Measurements from ENCODE around the gene CCDC88B. TPM values are rescaled to one million over a fixed set of nuclear protein-coding genes. Genes with fewer than 3 reads are reported as not detected.

Gene CCDC88B
- total and polyA plus RNA-seq, 2 experiments from 2014 or later, result 6.8 to 12.1 TPM

DNA sequence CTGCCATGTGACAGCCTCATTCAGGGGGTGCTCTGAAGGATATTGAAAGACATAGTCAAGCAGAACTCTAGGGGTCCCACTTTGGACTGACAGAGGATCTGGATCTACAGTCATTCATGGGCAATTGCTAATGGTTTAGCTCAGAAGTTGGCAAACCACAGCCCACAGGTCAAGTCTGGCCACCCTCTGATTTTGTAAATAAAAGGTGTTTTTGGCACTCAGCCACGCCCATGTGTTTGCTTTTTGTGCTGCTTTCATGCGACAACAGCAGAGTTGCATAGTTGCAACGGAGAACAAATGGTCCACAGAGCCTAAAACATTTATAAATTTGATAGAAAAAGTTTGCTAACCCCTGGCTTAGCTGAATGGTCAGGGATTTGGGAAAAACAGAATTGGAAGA is 60.7 kb downstream of the CCDC88B start:
- H3K36me3 Mint-ChIP-seq (ENCODE audit: low read depth), result peaks cover 2% of the 10 kb centered on the region; the same call in 1 of the 3 replicates
- H3K4me3 ChIP-seq, result no peak overlapping the region
- H3F3A ChIP-seq (replicated peaks; ENCODE audit: low read depth), result peaks cover 5% of the 10 kb centered on the region; the same call in 1 of the 2 replicates
- H3K79me2 ChIP-seq (replicated peaks; ENCODE audit: insufficient read depth), result no peaks in the 10 kb centered on the region
- ATAC-seq, result no peak
- no peak overlapping the region for H3K27ac ChIP-seq (ENCODE audit: low read depth)
- H3K9me2 ChIP-seq (ENCODE audit: insufficient read depth), result no peaks in the 10 kb centered on the region
- peaks cover 24% of the 10 kb centered on the region for H3K27me3 Mint-ChIP-seq (ENCODE audit: insufficient read depth, low read depth, poor library complexity)
- H3K4me3 Mint-ChIP-seq, result no peak overlapping the region
- peaks cover 11% of the 10 kb centered on the region for H3K4me1 ChIP-seq (ENCODE audit: insufficient read depth)
- no peaks in the 10 kb centered on the region for H4K20me1 ChIP-seq (replicated peaks; ENCODE audit: insufficient read depth)
- H3K36me3 ChIP-seq (ENCODE audit: insufficient read depth), result no peaks in the 10 kb centered on the region
- peaks cover 16% of the 10 kb centered on the region for H3K4me1 Mint-ChIP-seq
- no peak for DNase-seq (ENCODE audit: low spot score)
- peaks cover 8% of the 10 kb centered on the region; the same call in 2 of the 3 replicates for H3K9me3 Mint-ChIP-seq
- H3K27ac Mint-ChIP-seq, result no peak overlapping the region
- no peaks in the 10 kb centered on the region for H3K27me3 ChIP-seq (ENCODE audit: insufficient read depth)
- TF ChIP-seq POLR2AphosphoS5 (IDR thresholded peaks at IDR 0.05; ENCODE audit: low read depth) (no peak), CREB1 (CRISPR knock-in tag; IDR thresholded peaks at IDR 0.05; ENCODE audit: low read depth) (no peak), EZH2phosphoT487 (IDR thresholded peaks at IDR 0.05; ENCODE audit: unreplicated experiment) (no peak), ZNF331 (CRISPR knock-in tag; IDR thresholded peaks at IDR 0.05; ENCODE audit: low read depth) (no peak), STAT1 (IDR thresholded peaks at IDR 0.05; ENCODE audit: unreplicated experiment) (no peak), JUNB (IDR thresholded peaks at IDR 0.05; ENCODE audit: unreplicated experiment) (no peak), EZH2 (IDR thresholded peaks at IDR 0.05; ENCODE audit: low read depth, unreplicated experiment) (no peak), NANOG (IDR thresholded peaks at IDR 0.05; ENCODE audit: borderline replicate concordance) (no peak), ZNF114 (CRISPR knock-in tag; IDR thresholded peaks at IDR 0.05) (no peak)
- TF ChIP-seq, protein P1, sequence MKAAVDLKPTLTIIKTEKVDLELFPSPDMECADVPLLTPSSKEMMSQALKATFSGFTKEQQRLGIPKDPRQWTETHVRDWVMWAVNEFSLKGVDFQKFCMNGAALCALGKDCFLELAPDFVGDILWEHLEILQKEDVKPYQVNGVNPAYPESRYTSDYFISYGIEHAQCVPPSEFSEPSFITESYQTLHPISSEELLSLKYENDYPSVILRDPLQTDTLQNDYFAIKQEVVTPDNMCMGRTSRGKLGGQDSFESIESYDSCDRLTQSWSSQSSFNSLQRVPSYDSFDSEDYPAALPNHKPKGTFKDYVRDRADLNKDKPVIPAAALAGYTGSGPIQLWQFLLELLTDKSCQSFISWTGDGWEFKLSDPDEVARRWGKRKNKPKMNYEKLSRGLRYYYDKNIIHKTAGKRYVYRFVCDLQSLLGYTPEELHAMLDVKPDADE (IDR thresholded peaks at IDR 0.05), result no peak
- TF ChIP-seq, protein P2, sequence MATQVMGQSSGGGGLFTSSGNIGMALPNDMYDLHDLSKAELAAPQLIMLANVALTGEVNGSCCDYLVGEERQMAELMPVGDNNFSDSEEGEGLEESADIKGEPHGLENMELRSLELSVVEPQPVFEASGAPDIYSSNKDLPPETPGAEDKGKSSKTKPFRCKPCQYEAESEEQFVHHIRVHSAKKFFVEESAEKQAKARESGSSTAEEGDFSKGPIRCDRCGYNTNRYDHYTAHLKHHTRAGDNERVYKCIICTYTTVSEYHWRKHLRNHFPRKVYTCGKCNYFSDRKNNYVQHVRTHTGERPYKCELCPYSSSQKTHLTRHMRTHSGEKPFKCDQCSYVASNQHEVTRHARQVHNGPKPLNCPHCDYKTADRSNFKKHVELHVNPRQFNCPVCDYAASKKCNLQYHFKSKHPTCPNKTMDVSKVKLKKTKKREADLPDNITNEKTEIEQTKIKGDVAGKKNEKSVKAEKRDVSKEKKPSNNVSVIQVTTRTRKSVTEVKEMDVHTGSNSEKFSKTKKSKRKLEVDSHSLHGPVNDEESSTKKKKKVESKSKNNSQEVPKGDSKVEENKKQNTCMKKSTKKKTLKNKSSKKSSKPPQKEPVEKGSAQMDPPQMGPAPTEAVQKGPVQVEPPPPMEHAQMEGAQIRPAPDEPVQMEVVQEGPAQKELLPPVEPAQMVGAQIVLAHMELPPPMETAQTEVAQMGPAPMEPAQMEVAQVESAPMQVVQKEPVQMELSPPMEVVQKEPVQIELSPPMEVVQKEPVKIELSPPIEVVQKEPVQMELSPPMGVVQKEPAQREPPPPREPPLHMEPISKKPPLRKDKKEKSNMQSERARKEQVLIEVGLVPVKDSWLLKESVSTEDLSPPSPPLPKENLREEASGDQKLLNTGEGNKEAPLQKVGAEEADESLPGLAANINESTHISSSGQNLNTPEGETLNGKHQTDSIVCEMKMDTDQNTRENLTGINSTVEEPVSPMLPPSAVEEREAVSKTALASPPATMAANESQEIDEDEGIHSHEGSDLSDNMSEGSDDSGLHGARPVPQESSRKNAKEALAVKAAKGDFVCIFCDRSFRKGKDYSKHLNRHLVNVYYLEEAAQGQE (IDR thresholded peaks at IDR 0.05; ENCODE audit: unreplicated experiment), result no peak
- TF ChIP-seq, protein P3, sequence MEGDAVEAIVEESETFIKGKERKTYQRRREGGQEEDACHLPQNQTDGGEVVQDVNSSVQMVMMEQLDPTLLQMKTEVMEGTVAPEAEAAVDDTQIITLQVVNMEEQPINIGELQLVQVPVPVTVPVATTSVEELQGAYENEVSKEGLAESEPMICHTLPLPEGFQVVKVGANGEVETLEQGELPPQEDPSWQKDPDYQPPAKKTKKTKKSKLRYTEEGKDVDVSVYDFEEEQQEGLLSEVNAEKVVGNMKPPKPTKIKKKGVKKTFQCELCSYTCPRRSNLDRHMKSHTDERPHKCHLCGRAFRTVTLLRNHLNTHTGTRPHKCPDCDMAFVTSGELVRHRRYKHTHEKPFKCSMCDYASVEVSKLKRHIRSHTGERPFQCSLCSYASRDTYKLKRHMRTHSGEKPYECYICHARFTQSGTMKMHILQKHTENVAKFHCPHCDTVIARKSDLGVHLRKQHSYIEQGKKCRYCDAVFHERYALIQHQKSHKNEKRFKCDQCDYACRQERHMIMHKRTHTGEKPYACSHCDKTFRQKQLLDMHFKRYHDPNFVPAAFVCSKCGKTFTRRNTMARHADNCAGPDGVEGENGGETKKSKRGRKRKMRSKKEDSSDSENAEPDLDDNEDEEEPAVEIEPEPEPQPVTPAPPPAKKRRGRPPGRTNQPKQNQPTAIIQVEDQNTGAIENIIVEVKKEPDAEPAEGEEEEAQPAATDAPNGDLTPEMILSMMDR (conservative IDR thresholded peaks at IDR 0.05; ENCODE audit: low read depth in 2 of 2), result no peak
- TF ChIP-seq, protein P4, sequence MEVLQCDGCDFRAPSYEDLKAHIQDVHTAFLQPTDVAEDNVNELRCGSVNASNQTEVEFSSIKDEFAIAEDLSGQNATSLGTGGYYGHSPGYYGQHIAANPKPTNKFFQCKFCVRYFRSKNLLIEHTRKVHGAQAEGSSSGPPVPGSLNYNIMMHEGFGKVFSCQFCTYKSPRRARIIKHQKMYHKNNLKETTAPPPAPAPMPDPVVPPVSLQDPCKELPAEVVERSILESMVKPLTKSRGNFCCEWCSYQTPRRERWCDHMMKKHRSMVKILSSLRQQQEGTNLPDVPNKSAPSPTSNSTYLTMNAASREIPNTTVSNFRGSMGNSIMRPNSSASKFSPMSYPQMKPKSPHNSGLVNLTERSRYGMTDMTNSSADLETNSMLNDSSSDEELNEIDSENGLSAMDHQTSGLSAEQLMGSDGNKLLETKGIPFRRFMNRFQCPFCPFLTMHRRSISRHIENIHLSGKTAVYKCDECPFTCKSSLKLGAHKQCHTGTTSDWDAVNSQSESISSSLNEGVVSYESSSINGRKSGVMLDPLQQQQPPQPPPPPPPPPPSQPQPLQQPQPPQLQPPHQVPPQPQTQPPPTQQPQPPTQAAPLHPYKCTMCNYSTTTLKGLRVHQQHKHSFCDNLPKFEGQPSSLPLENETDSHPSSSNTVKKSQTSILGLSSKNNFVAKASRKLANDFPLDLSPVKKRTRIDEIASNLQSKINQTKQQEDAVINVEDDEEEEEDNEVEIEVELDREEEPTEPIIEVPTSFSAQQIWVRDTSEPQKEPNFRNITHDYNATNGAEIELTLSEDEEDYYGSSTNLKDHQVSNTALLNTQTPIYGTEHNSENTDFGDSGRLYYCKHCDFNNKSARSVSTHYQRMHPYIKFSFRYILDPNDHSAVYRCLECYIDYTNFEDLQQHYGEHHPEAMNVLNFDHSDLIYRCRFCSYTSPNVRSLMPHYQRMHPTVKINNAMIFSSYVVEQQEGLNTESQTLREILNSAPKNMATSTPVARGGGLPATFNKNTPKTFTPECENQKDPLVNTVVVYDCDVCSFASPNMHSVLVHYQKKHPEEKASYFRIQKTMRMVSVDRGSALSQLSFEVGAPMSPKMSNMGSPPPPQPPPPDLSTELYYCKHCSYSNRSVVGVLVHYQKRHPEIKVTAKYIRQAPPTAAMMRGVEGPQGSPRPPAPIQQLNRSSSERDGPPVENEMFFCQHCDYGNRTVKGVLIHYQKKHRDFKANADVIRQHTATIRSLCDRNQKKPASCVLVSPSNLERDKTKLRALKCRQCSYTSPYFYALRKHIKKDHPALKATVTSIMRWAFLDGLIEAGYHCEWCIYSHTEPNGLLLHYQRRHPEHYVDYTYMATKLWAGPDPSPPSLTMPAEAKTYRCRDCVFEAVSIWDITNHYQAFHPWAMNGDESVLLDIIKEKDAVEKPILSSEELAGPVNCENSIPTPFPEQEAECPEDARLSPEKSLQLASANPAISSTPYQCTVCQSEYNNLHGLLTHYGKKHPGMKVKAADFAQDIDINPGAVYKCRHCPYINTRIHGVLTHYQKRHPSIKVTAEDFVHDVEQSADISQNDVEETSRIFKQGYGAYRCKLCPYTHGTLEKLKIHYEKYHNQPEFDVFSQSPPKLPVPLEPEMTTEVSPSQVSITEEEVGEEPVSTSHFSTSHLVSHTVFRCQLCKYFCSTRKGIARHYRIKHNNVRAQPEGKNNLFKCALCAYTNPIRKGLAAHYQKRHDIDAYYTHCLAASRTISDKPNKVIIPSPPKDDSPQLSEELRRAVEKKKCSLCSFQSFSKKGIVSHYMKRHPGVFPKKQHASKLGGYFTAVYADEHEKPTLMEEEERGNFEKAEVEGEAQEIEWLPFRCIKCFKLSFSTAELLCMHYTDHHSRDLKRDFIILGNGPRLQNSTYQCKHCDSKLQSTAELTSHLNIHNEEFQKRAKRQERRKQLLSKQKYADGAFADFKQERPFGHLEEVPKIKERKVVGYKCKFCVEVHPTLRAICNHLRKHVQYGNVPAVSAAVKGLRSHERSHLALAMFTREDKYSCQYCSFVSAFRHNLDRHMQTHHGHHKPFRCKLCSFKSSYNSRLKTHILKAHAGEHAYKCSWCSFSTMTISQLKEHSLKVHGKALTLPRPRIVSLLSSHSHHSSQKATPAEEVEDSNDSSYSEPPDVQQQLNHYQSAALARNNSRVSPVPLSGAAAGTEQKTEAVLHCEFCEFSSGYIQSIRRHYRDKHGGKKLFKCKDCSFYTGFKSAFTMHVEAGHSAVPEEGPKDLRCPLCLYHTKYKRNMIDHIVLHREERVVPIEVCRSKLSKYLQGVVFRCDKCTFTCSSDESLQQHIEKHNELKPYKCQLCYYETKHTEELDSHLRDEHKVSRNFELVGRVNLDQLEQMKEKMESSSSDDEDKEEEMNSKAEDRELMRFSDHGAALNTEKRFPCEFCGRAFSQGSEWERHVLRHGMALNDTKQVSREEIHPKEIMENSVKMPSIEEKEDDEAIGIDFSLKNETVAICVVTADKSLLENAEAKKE (CRISPR knock-in tag; IDR thresholded peaks at IDR 0.05), result no peak
- no peak overlapping the region for H2AFZ ChIP-seq
- no peak overlapping the region for H3K4me2 ChIP-seq
